H1 (cell line): ENCODE results near the gene AKR1C2. TPM values are rescaled to one million over a fixed set of nuclear protein-coding genes. Genes with fewer than 3 reads are reported as not detected.

Source experiments
- CTCF ChIA-PET: fragments of 300-600 bp; sonication (Branson Sonifier 250); formaldehyde crosslinking; loops from one replicate; lab custom pipeline; 2021; ENCODE audit not compliant: partially characterized antibody; lab: Charles Lee
- POLR2A ChIA-PET: fragments of 300-600 bp; sonication (Branson Sonifier 250); formaldehyde crosslinking; loops from one replicate; lab custom pipeline; 2021; ENCODE audit warnings: inconsistent platforms; ENCODE audit not compliant: partially characterized antibody; lab: Charles Lee
- DNase-seq, 2 experiments: peaks; one replicate each; pipeline versions ENCODE4 v3.0.0 to v3.0.0-alpha.2; 2010 to 2022; ENCODE audit warnings: low spot score in 2 of 2, low read depth in 1 of 2, mixed read lengths in 1 of 2
- FAIRE-seq: peaks from 2 replicates; lab custom pipeline; 2011; peaks lifted over from hg19 to GRCh38; lab: Jason Lieb, UNC
- H2AFZ ChIP-seq: 2 replicates; pipeline ENCODE4 v1.8.1; 2012; ENCODE audit warnings: low read length, inconsistent platforms
- H2AK5ac ChIP-seq: 2 replicates; pipeline ENCODE4 v1.6.1; 2013; ENCODE audit warnings: low read depth, low read length
- H2BK120ac ChIP-seq: replicated peaks from 2 replicates; pipeline ENCODE3; 2013; ENCODE audit warnings: low read depth, low read length, inconsistent platforms
- H2BK12ac ChIP-seq: 2 replicates; pipeline ENCODE4 v1.6.1; 2013; ENCODE audit warnings: low read depth, low read length
- H2BK15ac ChIP-seq: 2 replicates; pipeline ENCODE4 v1.6.1; 2013; ENCODE audit warnings: low read length
- H2BK20ac ChIP-seq: 2 replicates; pipeline ENCODE4 v1.6.1; 2013; ENCODE audit warnings: low read length
- H2BK5ac ChIP-seq: 2 replicates; pipeline ENCODE4 v1.6.1; 2013; ENCODE audit warnings: low read depth, low read length
- H3K14ac ChIP-seq: 2 replicates; pipeline ENCODE4 v1.6.1; 2013; ENCODE audit warnings: inconsistent platforms; ENCODE audit not compliant: insufficient read length
- H3K18ac ChIP-seq: 2 replicates; pipeline ENCODE4 v1.6.1; 2013; ENCODE audit warnings: low read length; ENCODE audit errors: extremely low read depth
- H3K23ac ChIP-seq: 2 replicates; pipeline ENCODE4 v1.6.1; 2013; ENCODE audit warnings: inconsistent platforms; ENCODE audit not compliant: insufficient read length
- H3K23me2 ChIP-seq: 2 replicates; pipeline ENCODE4 v1.6.1; 2013; ENCODE audit warnings: low read depth, low read length
- H3K27ac ChIP-seq: 2 replicates; pipeline ENCODE4 v1.6.1; 2011; ENCODE audit warnings: low read depth, low read length, inconsistent platforms
- H3K27me3 ChIP-seq, 4 experiments: replicated peaks in 1 of 4; 1 replicate in 1 of 4; 2 replicates in 3 of 4; pipeline versions ENCODE4 v1.6.1 to v1.8.1; 2011 to 2013; ENCODE audit warnings: low read length in 3 of 4, mild to moderate bottlenecking in 3 of 4, inconsistent platforms in 2 of 4, mixed read lengths in 2 of 4, moderate library complexity in 1 of 4; ENCODE audit not compliant: control insufficient read depth in 3 of 4, insufficient read depth in 3 of 4; ENCODE audit errors: extremely low read depth in 1 of 4
- H3K36me3 ChIP-seq, 4 experiments: 2 replicates each; pipeline versions ENCODE4 v1.6.1 to v1.8.1; 2011 to 2013; ENCODE audit warnings: mild to moderate bottlenecking in 4 of 4, low read length in 3 of 4, moderate library complexity in 2 of 4, control low read depth in 1 of 4, inconsistent platforms in 1 of 4; ENCODE audit not compliant: insufficient read depth in 4 of 4, control insufficient read depth in 2 of 4
- H3K4ac ChIP-seq: replicated peaks from 2 replicates; pipeline ENCODE3; 2013; ENCODE audit warnings: low read length, low read depth, mixed read lengths, inconsistent platforms; ENCODE audit not compliant: insufficient read length
- H3K4me1 ChIP-seq, 4 experiments: replicated peaks in 1 of 4; 1 replicate in 1 of 4; 2 replicates in 3 of 4; pipeline versions ENCODE4 v1.6.1 to v1.8.1; 2011 to 2013; ENCODE audit warnings: low read length in 3 of 4, inconsistent platforms in 2 of 4, mixed read lengths in 1 of 4; ENCODE audit not compliant: insufficient read depth in 4 of 4, control insufficient read depth in 3 of 4
- H3K4me2 ChIP-seq, 2 experiments: 2 replicates each; pipeline versions ENCODE4 v1.6.1 to v1.8.1; 2011 to 2013; ENCODE audit warnings: low read depth in 2 of 2, low read length in 2 of 2, control low read depth in 1 of 2, inconsistent platforms in 1 of 2, mild to moderate bottlenecking in 1 of 2; ENCODE audit not compliant: insufficient read depth in 1 of 2
- H3K4me3 ChIP-seq, 4 experiments: fragments of 200-600, 300-600 bp in 1 of 4; sonication (generic), shearing (Covaris generic), sonication (Bioruptor Twin) in 1 of 4; 2 replicates each; pipeline versions ENCODE4 v1.5.1 to v1.8.1; 2011 to 2016; ENCODE audit warnings: low read length in 4 of 4, low read depth in 3 of 4, control low read depth in 2 of 4, inconsistent platforms in 2 of 4, mild to moderate bottlenecking in 2 of 4, mixed read lengths in 1 of 4, moderate library complexity in 1 of 4; ENCODE audit not compliant: insufficient read depth in 2 of 4; ENCODE audit errors: extremely low read depth in 1 of 4
- H3K56ac ChIP-seq: replicated peaks from 2 replicates; pipeline ENCODE3; 2013; ENCODE audit warnings: low read depth, mild to moderate bottlenecking, mixed read lengths, low read length, inconsistent platforms; ENCODE audit not compliant: insufficient read length
- H3K79me1 ChIP-seq: 2 replicates; pipeline ENCODE4 v1.6.1; 2013; ENCODE audit warnings: low read depth, low read length, control low read depth
- H3K79me2 ChIP-seq, 2 experiments: 2 replicates each; pipeline versions ENCODE4 v1.6.1 to v1.8.1; 2012 to 2013; ENCODE audit warnings: low read length in 2 of 2, mild to moderate bottlenecking in 2 of 2, inconsistent platforms in 1 of 2; ENCODE audit not compliant: insufficient read depth in 2 of 2, control insufficient read depth in 1 of 2
- H3K9ac ChIP-seq, 4 experiments: replicated peaks in 1 of 4; 1 replicate in 1 of 4; 2 replicates in 3 of 4; pipeline versions ENCODE4 v1.6.1 to v1.8.1; 2011 to 2013; ENCODE audit warnings: low read depth in 3 of 4, low read length in 3 of 4, control low read depth in 2 of 4, mild to moderate bottlenecking in 2 of 4, moderate library complexity in 2 of 4, inconsistent platforms in 1 of 4; ENCODE audit errors: extremely low read depth in 1 of 4
- H3K9me3 ChIP-seq, 2 experiments: 2 replicates each; pipeline versions ENCODE4 v1.6.1 to v1.8.1; 2012 to 2013; ENCODE audit warnings: mild to moderate bottlenecking in 2 of 2, moderate library complexity in 2 of 2, control low read depth in 1 of 2, inconsistent platforms in 1 of 2, low read depth in 1 of 2, low read length in 1 of 2, mixed read lengths in 1 of 2; ENCODE audit not compliant: insufficient read depth in 2 of 2
- H4K20me1 ChIP-seq, 2 experiments: replicated peaks in 1 of 2; 2 replicates each; pipeline versions ENCODE3 to v1.8.1; 2011 to 2013; ENCODE audit warnings: inconsistent platforms in 2 of 2, low read length in 2 of 2, mild to moderate bottlenecking in 1 of 2; ENCODE audit not compliant: insufficient read depth in 2 of 2, control insufficient read depth in 1 of 2
- H4K5ac ChIP-seq: 2 replicates; pipeline ENCODE4 v1.6.1; 2013; ENCODE audit warnings: low read length, low read depth, mixed read lengths, inconsistent platforms; ENCODE audit not compliant: insufficient read length
- H4K8ac ChIP-seq: 2 replicates; pipeline ENCODE4 v1.8.0; 2013; ENCODE audit warnings: mild to moderate bottlenecking, moderate library complexity, low read length, inconsistent platforms; ENCODE audit not compliant: insufficient read depth; ENCODE audit errors: extremely low read depth
- H4K91ac ChIP-seq: replicated peaks from 2 replicates; pipeline ENCODE3; 2013; ENCODE audit warnings: low read length, mixed read lengths, inconsistent platforms; ENCODE audit not compliant: insufficient read length
- CHD1 ChIP-seq: IDR thresholded peaks from 2 replicates; pipeline ENCODE4 v1.6.1; 2012; ENCODE audit warnings: low read depth, low read length, improper control_type of control experiment
- CREB1 ChIP-seq: IDR thresholded peaks from 2 replicates; pipeline ENCODE4 v1.6.1; 2012; ENCODE audit warnings: inconsistent platforms
- CTBP2 ChIP-seq: IDR thresholded peaks from 2 replicates; pipeline ENCODE4 v1.7.0; 2011; ENCODE audit warnings: borderline replicate concordance, mild to moderate bottlenecking, moderate library complexity, mixed read lengths, low read length; ENCODE audit not compliant: insufficient read depth, insufficient read length
- EGR1 ChIP-seq: IDR thresholded peaks from 2 replicates; pipeline ENCODE4 v1.6.1; 2011; ENCODE audit warnings: low read depth, low read length, borderline replicate concordance
- HDAC6 ChIP-seq: IDR thresholded peaks from one replicate; pipeline ENCODE4 v1.7.1; 2012; ENCODE audit warnings: low read depth, mild to moderate bottlenecking, inconsistent platforms, low read length, moderate library complexity
- KDM1A ChIP-seq: fragments of 200-600, 300-600 bp; sonication (generic); IDR thresholded peaks from 2 replicates; pipeline ENCODE4 v1.7.1; 2016; ENCODE audit warnings: mild to moderate bottlenecking, low read length, borderline replicate concordance
- RBBP5 ChIP-seq: IDR thresholded peaks from 2 replicates; pipeline ENCODE4 v1.7.1; 2012; ENCODE audit warnings: low read depth, mild to moderate bottlenecking, inconsistent platforms, low read length, moderate library complexity, borderline replicate concordance
- RNF2 ChIP-seq: fragments of 200-900, 300-1000 bp; sonication (generic); IDR thresholded peaks from 2 replicates; pipeline ENCODE4 v1.7.1; 2016; ENCODE audit warnings: borderline replicate concordance, low read depth, mild to moderate bottlenecking, antibody characterized with exemption, low read length; ENCODE audit not compliant: poor library complexity, severe bottlenecking; ENCODE audit errors: missing control alignments
- SAP30 ChIP-seq: fragments of 300-600 bp; sonication (generic); IDR thresholded peaks from 2 replicates; pipeline ENCODE4 v1.7.1; 2012; ENCODE audit warnings: low read length, moderate library complexity, mild to moderate bottlenecking, inconsistent platforms; ENCODE audit not compliant: insufficient read depth, insufficient replicate concordance
- TBP ChIP-seq: IDR thresholded peaks from 2 replicates; pipeline ENCODE4 v1.6.1; 2011; ENCODE audit warnings: low read depth, low read length, improper control_type of control experiment
- ZNF274 ChIP-seq: IDR thresholded peaks from 2 replicates; pipeline ENCODE4 v1.7.0; 2012; ENCODE audit warnings: low read length, borderline replicate concordance; ENCODE audit errors: extremely low read depth
- WGBS, 2 experiments: shearing (Covaris generic) in 1 of 2; methylation state at CpG; one replicate each; pipeline versions ENCODE4 v1.1.6 to v1.1.7; 2013 to 2015; ENCODE audit warnings: low lambda C conversion rate in 2 of 2, mixed read lengths in 2 of 2, inconsistent platforms in 1 of 2, low coverage in 1 of 2, missing lambda C conversion rate in 1 of 2; ENCODE audit not compliant: insufficient replicate concordance in 2 of 2, insufficient coverage in 1 of 2, insufficient read length in 1 of 2; ENCODE audit errors: extremely low coverage in 1 of 2, missing lambda C conversion rate in 1 of 2; 5-methylcytosine and 5-hydroxymethylcytosine counted together
- polyA plus RNA-seq, 7 experiments: library from polyadenylated mRNA; depleted of rRNA in 3 of 7; stranded (reverse) in 5 of 7; unstranded in 2 of 7; fragments of >200 nt in 5 of 7; fragments of 200-250 nt in 2 of 7; gene quantifications; 1 replicate in 5 of 7; 2 replicates in 1 of 7; 4 replicates in 1 of 7; pipeline versions ENCODE4 v1.2.1 to v1.2.3, GENCODE V29; 2011 to 2013; ENCODE audit warnings: missing spikeins in 2 of 7, mixed read lengths in 2 of 7
- total RNA-seq: library from RNA; stranded (reverse); fragmentation: NEBNext Ultra II Directional; extraction: Animal tissue kit (Norgen Biotek cat#: 25700); gene quantifications from 2 replicates; pipeline ENCODE4 v1.2.1, GENCODE V29; 2021
- TF ChIP-seq, protein P1 (sequence below): IDR thresholded peaks from 2 replicates; pipeline ENCODE4 v1.6.1; 2012; ENCODE audit warnings: low read length, inconsistent platforms

AKR1C2 gene
- total and polyA plus RNA-seq, 2 of the 8 experiments (the other 6 are each of a cell fraction or from before 2014, with no cell fraction given): 0.77 to 1.2 TPM

DNA sequence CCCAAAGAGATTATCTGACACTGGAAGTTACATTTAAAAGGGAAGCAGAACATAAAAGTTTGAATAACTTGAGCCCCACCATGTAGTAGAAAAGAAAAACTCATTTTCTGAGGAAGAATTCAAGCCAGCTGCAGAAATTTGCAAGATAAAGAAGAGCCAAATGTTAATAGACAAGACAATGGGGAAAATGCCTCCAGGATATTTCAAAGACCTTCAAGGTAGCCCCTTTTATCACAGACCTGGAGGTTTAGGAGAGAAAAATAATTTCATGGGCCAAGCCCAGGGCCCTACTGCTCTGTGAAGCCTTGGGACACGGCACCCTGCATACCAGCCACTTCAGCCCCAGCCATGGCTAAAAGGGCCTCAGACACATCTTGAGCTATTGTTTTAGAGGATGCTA, 58.8 kb downstream of the AKR1C2 start:
- no peaks in the 10 kb centered on the region for H3K9me3 ChIP-seq
- peak overlapping the region; percentile 43; the same call in 1 of the 2 replicates for H3K18ac ChIP-seq
- no peaks in the 10 kb centered on the region for H3K79me1 ChIP-seq
- no peak overlapping the region for H3K9ac ChIP-seq
- FAIRE-seq (no peak), DNase-seq (no peak)
- no peak overlapping the region for H2BK20ac ChIP-seq
- no peak overlapping the region for H2AK5ac ChIP-seq
- no peaks in the 10 kb centered on the region for H3K36me3 ChIP-seq
- ChIA-PET CTCF (interaction anchor here (0.8 to 0.9 kb wide), 2 partner anchors 94 to 679 kb away, joined by 3 read pairs; no protein-coding TSS in a partner anchor), POLR2A (no interaction called here)
- H3K56ac ChIP-seq: no peak overlapping the region
- H4K5ac ChIP-seq: peak overlapping the region; percentile 61
- no peak overlapping the region for H3K4ac ChIP-seq
- WGBS, 2 experiments: 40% methylated on average over 1 of the region's 1 CpG; no CpG with 5 or more reads in 1 of the 2 experiments
- peaks cover 3 to 21% (median 14%) of the 10 kb centered on the region in 4 experiments for H3K4me1 ChIP-seq
- no peak overlapping the region for H3K27ac ChIP-seq
- H3K23me2 ChIP-seq: no peaks in the 10 kb centered on the region
- peak overlapping the region; percentile 30 to 66 for H3K4me2 ChIP-seq
- H2BK15ac ChIP-seq: no peak overlapping the region
- H3K14ac ChIP-seq: no peak overlapping the region
- no peaks in the 10 kb centered on the region for H3K79me2 ChIP-seq
- H3K27me3 ChIP-seq: no peaks in the 10 kb centered on the region; a peak in 1 of 7 replicates
- peak overlapping the region; percentile 90; the same call in 1 of the 2 replicates for H2BK5ac ChIP-seq
- H4K91ac ChIP-seq: no peak overlapping the region
- no peak overlapping the region for H2BK120ac ChIP-seq
- H2AFZ ChIP-seq: no peak overlapping the region
- H4K8ac ChIP-seq: no peak overlapping the region
- no peak overlapping the region for H3K23ac ChIP-seq
- H4K20me1 ChIP-seq: no peaks in the 10 kb centered on the region
- peak overlapping the region in 1 of 4 experiments; percentile 17; a peak in 1 of 8 replicates for H3K4me3 ChIP-seq
- H2BK12ac ChIP-seq: 0 out of 2 replicates have a peak overlapping the region, but pooled peaks have one; percentile 63
- TF ChIP-seq TBP (no peak), CTBP2 (no peak), ZNF274 (no peak), HDAC6 (no peak), RNF2 (no peak), SAP30 (no peak), CREB1 (no peak), CHD1 (no peak), KDM1A (no peak), EGR1 (no peak), RBBP5 (no peak)
- TF ChIP-seq, protein P1, sequence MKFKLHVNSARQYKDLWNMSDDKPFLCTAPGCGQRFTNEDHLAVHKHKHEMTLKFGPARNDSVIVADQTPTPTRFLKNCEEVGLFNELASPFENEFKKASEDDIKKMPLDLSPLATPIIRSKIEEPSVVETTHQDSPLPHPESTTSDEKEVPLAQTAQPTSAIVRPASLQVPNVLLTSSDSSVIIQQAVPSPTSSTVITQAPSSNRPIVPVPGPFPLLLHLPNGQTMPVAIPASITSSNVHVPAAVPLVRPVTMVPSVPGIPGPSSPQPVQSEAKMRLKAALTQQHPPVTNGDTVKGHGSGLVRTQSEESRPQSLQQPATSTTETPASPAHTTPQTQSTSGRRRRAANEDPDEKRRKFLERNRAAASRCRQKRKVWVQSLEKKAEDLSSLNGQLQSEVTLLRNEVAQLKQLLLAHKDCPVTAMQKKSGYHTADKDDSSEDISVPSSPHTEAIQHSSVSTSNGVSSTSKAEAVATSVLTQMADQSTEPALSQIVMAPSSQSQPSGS: no peak
